Non-pigmented ciliary epithelial cell (primary cell): ENCODE results near the gene ZCCHC4.
"Not testable (repeated sequence)": the region's sequence is repeated elsewhere in the genome, so short reads cannot be mapped to it uniquely, and the experiment has no call there.

Experiments used
- DNase-seq: peaks from one replicate; pipeline ENCODE4 v3.0.0-alpha.2; 2010; ENCODE audit warnings: low read depth

ZCCHC4 gene

GRCh38 chr4:25320773-25321172 lies 8.2 kb downstream of the ZCCHC4 start:
- DNase-seq: peak; percentile 75

DNA sequence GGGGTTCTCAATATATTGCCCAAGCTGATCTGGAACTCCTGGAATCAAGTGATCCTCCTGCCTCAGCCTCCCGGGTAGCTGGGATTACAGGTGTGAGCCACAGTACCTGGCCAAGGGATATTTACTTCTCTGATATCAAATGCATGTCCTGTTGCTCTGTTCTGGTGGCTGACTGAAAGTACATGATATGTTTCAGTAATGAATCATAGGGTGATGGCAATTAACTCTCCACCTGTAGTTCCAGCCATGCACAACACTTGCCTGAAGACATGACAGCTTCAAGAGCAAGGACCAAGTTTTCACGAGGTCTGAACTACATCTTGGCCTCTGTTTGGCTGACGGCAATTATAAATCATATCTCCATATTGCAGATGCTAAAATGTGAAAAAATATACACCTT lies 9.1 kb downstream of the ZCCHC4 start:
- no peak for DNase-seq

- DNase-seq: not testable (repeated sequence)
Observed at GRCh38 chr4:25328463-25328862, 15.9 kb downstream of the ZCCHC4 start.

- DNase-seq: no peak
Observed at GRCh38 chr4:25330335-25330734, 17.8 kb downstream of the ZCCHC4 start.

GRCh38 chr4:25330905-25331808 lies 18.6 kb downstream of the ZCCHC4 start:
- no peak for DNase-seq

DNA sequence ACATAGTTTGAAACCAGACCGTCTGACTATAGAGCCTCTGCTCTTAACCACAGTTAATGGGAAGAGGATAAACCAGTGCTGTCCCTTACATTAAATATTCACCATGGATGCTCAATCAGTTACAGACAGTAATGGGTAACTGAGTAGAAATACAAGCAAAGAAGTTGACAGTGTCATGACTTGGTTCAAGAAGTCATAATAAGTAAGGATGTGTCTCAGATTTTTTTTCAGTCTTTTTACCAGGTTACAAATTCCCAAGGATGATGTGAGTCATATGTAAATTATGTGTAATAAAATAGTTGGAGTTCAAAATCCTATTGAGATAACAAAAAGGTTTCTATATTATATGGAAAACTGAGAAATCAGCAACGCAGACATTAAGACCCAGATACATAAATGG lies 31.1 kb downstream of the ZCCHC4 start:
- no peak for DNase-seq

DNA sequence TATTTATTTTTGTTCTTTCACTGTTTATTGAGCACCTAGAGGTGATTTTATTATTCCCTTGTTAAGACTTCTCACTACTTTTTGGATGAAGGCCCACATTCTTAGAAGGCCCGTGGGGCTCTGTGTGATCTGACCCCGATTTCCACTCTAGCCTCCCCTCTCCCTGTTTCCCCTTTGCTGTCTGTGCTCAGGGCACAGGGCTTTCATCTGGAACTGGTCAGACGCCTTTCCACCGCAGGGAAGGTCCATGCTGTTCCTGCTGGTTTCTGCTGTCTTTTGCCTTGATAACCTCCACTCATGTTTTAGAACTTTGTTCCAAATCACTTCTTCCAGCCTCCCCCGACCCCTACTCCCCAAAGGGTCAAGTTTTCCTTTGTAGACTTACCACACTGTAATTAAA lies 33.2 kb downstream of the ZCCHC4 start:
- DNase-seq: no peak

DNA sequence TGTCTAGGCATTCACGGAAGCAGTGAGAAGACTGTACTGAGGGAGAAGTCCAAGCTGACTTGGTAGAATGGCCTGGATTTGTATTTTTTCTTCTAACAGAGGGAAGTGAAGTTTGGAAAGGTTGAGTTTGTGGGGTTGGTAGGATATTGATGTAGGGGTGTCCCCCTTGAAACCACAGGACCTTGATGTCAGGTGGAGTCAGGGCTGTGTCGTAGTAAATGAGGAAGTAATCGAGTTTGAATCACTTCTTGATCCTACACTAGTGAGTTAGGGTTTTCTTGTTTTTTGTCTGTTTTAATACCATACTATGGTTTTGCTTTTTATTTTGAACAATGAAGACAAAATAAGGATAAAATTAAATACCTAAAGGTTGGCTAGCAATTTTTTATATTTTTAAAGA lies 34.3 kb downstream of the ZCCHC4 start:
- no peak for DNase-seq

- no peak for DNase-seq
Observed at GRCh38 chr4:25347473-25347872, 34.9 kb downstream of the ZCCHC4 start.

DNA sequence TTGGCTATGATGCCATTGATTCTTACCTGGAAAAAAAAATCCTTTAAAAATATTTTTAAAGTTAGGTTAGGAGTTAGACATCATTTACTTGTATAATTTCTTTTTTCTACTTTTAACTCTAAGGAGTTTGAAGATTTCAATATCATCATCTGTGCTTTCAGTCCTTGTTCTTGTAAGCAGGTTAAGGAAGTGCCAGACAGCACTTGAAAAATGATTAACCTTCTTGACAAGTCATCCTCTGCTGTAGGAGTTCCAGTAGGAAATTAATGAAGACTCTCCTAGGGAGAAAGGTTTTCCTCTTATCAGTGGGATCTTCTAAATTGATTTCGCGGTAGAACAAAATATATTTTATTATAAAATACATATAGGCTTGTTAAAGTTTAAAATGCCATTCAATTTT lies 35.4 kb downstream of the ZCCHC4 start:
- no peak for DNase-seq

GRCh38 chr4:25350561-25350960 lies 38.0 kb downstream of the ZCCHC4 start:
- no peak for DNase-seq

- no peak for DNase-seq
Observed at GRCh38 chr4:25351777-25352416, 39.3 kb downstream of the ZCCHC4 start.

GRCh38 chr4:25356068-25356467 lies 43.5 kb downstream of the ZCCHC4 start:
- no peak for DNase-seq

GRCh38 chr4:25358515-25359275 lies 46.1 kb downstream of the ZCCHC4 start:
- no peak for DNase-seq

DNA sequence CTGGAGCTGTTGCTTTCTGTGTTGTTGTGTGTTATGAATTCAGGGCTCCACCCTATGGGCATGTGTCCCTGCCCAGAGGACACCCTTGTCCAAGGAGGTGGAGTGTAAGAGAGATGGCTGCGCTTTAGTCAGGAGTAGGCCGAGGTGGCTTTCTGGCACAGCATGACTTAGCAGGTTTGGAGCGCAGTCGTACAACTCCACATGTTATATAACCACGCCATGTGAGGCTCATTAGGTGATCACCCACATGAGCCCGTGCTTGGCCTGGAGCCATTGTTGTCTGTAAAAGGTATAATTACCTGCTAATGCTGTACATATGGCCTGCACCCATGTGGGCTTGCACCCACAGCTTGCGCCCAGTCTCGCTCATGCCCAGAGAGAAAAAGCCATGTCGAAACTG lies 48.7 kb downstream of the ZCCHC4 start:
- DNase-seq: no peak

GRCh38 chr4:25367004-25367621 lies 54.5 kb downstream of the ZCCHC4 start:
- DNase-seq: no peak

DNA sequence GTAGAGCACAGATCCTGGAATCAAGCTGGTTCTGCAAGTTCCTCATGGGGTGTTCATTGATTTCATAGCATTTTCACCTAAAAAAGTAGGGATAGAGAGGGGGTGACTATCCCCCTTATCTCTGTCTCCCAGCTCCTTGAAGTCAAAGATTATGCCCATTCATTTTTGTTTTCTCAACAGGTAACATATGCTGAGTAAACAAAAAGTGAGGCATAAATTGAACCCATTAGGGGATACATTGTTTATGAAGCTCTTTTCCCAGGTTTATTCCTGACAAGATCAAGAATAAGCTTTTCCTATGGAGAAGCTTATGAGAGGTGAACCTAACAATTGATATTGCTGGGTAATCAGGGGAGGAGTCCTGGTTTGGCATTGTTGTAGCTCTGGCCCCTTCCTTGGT lies 55.3 kb downstream of the ZCCHC4 start:
- no peak for DNase-seq

DNA sequence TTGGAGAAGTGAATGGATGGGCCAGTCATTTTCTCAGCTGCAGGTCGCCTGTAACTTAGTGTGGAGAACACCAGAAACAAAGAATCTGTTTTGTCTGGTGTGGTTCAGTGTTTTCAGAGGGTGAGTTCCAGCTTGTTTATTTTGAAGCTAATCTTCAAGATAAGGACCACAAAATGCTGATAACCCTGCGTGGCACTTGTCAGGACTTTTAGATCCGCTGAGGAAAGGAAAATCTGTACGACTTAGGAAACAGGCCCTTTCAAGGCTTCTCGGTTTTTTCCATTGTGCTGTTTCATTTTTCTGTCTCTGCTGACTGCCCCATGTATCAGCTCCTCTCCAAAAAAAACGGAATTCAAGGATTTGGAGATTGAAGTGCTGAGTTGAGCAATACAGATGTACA lies 55.7 kb downstream of the ZCCHC4 start:
- no peak for DNase-seq

DNA sequence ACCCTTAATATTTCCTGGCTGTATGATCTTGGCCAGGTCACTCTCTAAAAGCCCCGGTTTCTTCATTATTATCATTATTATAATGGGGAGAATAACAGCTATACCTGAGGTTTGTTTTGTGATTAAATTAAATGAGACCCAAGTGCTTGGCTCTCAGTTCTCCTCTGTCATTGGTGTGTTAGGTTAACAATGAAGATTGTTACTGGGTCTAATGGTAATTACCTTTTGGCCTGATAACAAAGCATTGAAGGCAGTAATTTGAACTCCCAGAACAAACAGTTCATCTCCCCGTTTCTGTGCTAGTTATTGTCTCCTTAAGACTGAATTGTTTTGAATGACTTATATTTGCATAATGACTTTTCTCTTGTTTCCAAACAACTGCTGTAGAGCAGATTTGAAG lies 57.7 kb downstream of the ZCCHC4 start:
- no peak for DNase-seq

DNA sequence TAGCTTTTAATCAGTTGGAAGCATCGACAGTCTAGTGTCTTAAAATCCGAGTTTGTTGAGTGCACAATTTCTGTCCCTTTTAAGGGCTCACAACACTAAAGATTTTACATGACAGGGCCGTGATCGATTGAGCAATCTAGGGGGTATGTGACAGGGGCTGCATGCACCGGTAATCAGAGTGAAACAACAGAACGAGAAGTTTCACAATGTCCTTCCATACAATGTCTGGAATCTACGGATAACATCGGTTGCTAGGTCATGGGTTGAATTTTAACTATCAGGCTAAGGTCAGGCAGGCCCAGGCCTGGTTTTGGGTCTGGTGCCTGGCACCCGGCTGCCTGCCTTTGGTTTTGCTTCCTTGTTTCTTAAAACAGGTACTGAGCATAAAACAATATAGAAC lies 60.0 kb downstream of the ZCCHC4 start:
- not testable (repeated sequence) for DNase-seq

DNA sequence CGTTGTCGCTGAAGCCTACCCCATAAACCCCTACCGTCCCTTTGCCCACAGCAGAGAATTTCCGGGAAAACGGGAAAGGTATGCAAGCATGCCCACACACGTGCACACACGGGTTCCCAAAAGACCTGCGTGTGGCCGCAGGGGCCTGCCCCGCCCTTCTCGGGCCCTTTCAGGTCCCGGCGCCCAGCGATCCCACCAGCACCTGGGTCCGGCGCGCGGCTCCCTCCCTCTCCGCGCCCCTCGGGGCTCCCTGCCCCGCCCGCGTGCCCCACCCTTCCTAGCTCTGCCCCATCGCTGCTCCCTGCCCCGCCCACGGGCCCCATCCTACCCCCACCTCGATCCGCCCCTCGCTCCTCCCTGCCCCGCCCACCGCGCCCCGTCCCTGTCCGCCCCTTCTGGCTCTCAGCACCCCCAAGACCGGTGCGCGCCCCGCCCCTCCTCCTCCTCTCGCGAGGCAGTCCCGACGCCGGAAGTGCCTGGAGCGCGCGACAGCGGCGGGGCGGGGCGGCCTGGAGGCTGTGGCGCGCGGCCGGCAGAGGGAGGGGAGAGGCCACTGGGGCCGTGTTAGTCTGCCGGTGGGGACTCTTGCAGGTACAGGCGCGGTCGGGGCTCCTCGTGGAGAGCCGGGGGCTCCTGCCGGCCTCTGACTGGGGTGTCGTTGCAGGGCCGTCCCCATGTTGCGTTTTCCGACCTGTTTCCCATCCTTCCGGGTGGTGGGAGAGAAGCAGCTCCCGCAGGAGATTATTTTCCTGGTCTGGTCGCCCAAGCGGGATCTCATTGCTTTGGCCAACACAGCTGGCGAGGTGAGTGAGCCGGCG lies 64.4 kb downstream of the ZCCHC4 start, which contains the start of gene ANAPC4:
TSS of gene ANAPC4 (plus strand) at position 510 of the 818 bp plus-strand sequence. CDS start at position 675, 165 bp downstream.
- peak; percentile 43 for DNase-seq
